ENCODE results near the gene DIDO1. TPM values are rescaled to one million over a fixed set of nuclear protein-coding genes. Genes with fewer than 3 reads are reported as not detected.

The DIDO1 gene
- total and polyA plus RNA-seq, 2 donors (not counting 1 experiment from before 2014, with no cell fraction given): 57.6 to 124 TPM

- Histone ChIP-seq H2AFZ (ENCODE audit: insufficient read depth, low read depth, low read length, poor library complexity, severe bottlenecking) (no peak overlapping the region), H3K9ac (ENCODE audit: low read length) (no peak overlapping the region), H3K79me2 (ENCODE audit: control insufficient read depth, insufficient read depth, low read length) (no peaks in the 10 kb centered on the region), H3K27me3 (replicated peaks in 1 of 4; ENCODE audit: control extremely low read depth in 1 of 4, control insufficient read depth in 3 of 4, insufficient read depth in 4 of 4, low read length in 3 of 4) (no peaks in the 10 kb centered on the region), H3K27ac (ENCODE audit: low read length in 2 of 2) (no peak overlapping the region), H3K4me2 (replicated peaks; ENCODE audit: low read depth, low read length, poor library complexity, severe bottlenecking) (no peak overlapping the region), H3K4me1 (ENCODE audit: control insufficient read depth in 2 of 2, insufficient read depth in 2 of 2, low read length in 2 of 2) (peaks cover 0 to 5% of the 10 kb centered on the region in 2 donors), H3K9me3 (ENCODE audit: control extremely low read depth in 1 of 3, control insufficient read depth in 2 of 3, insufficient read depth in 1 of 3, low read length in 2 of 3) (no peaks in the 10 kb centered on the region), H3K36me3 (replicated peaks in 1 of 2; ENCODE audit: control extremely low read depth in 1 of 2, control insufficient read depth in 1 of 2, extremely low read depth in 1 of 2, insufficient read depth in 2 of 2, low read length in 1 of 2) (peaks cover 0 to 28% of the 10 kb centered on the region in 2 experiments), H4K20me1 (ENCODE audit: control insufficient read depth, insufficient read depth, low read length, poor library complexity, severe bottlenecking) (no peaks in the 10 kb centered on the region), H3K4me3 (ENCODE audit: control extremely low read depth in 1 of 5, extremely low read depth in 1 of 5, insufficient read depth in 1 of 5, low read depth in 2 of 5, low read length in 4 of 5) (no peak overlapping the region)
- Mint-ChIP-seq H3K9me3 (ENCODE audit: insufficient read depth) (no peaks in the 10 kb centered on the region), H3K27me3 (no peaks in the 10 kb centered on the region), H3K4me1 (peaks cover 1% of the 10 kb centered on the region), H3K27ac (no peak overlapping the region), H3K4me3 (no peak overlapping the region)
- no peak for DNase-seq
- POLR2A ChIA-PET: no interaction called here
- TF ChIP-seq EZH2 (IDR thresholded peaks at IDR 0.05; ENCODE audit: borderline replicate concordance, insufficient read depth, low read depth, low read length, poor library complexity, severe bottlenecking) (no peak), CTCF (IDR thresholded peaks at IDR 0.05) (no peak)
- CTCF ChIA-PET: no interaction called here
- whole genome bisulfite sequencing (ENCODE audit: insufficient coverage): 96% methylated on average over 45 of the region's 45 CpGs
- intact Hi-C loops (cut with micrococcal nuclease): no loop called here
- no peak for ATAC-seq (ENCODE audit: low read depth)
Measured at GRCh38 chr20:62880935-62881661, 45.2 kb downstream of the DIDO1 start.

- no peaks in the 10 kb centered on the region for H3K9me3 ChIP-seq (ENCODE audit: control extremely low read depth in 1 of 3, control insufficient read depth in 2 of 3, insufficient read depth in 1 of 3, low read length in 2 of 3)
- DNase-seq (no peak), ATAC-seq (ENCODE audit: low read depth) (no peak)
- no peak overlapping the region for H3K27ac ChIP-seq (ENCODE audit: low read length in 2 of 2)
- no peak overlapping the region for H2AFZ ChIP-seq (ENCODE audit: insufficient read depth, low read depth, low read length, poor library complexity, severe bottlenecking)
- Mint-ChIP-seq H3K4me3 (no peak overlapping the region), H3K4me1 (peaks cover 1% of the 10 kb centered on the region), H3K27me3 (no peaks in the 10 kb centered on the region), H3K9me3 (ENCODE audit: insufficient read depth) (no peaks in the 10 kb centered on the region), H3K27ac (no peak overlapping the region)
- H3K9ac ChIP-seq (ENCODE audit: low read length): no peak overlapping the region
- H4K20me1 ChIP-seq (ENCODE audit: control insufficient read depth, insufficient read depth, low read length, poor library complexity, severe bottlenecking): no peaks in the 10 kb centered on the region
- no peak overlapping the region for H3K4me3 ChIP-seq (ENCODE audit: control extremely low read depth in 1 of 5, extremely low read depth in 1 of 5, insufficient read depth in 1 of 5, low read depth in 2 of 5, low read length in 4 of 5)
- peaks cover 0 to 5% of the 10 kb centered on the region in 2 donors for H3K4me1 ChIP-seq (ENCODE audit: control insufficient read depth in 2 of 2, insufficient read depth in 2 of 2, low read length in 2 of 2)
- intact Hi-C loops (cut with micrococcal nuclease): no loop called here
- 98% methylated on average over 33 of the region's 37 CpGs for WGBS (ENCODE audit: insufficient coverage)
- TF ChIP-seq EZH2 (IDR thresholded peaks at IDR 0.05; ENCODE audit: borderline replicate concordance, insufficient read depth, low read depth, low read length, poor library complexity, severe bottlenecking) (no peak), CTCF (IDR thresholded peaks at IDR 0.05) (no peak)
- ChIA-PET CTCF (no interaction called here), POLR2A (no interaction called here)
- peaks cover 0 to 23% of the 10 kb centered on the region in 2 experiments for H3K36me3 ChIP-seq (replicated peaks in 1 of 2; ENCODE audit: control extremely low read depth in 1 of 2, control insufficient read depth in 1 of 2, extremely low read depth in 1 of 2, insufficient read depth in 2 of 2, low read length in 1 of 2)
- no peak overlapping the region for H3K4me2 ChIP-seq (replicated peaks; ENCODE audit: low read depth, low read length, poor library complexity, severe bottlenecking)
- no peaks in the 10 kb centered on the region for H3K27me3 ChIP-seq (replicated peaks in 1 of 4; ENCODE audit: control extremely low read depth in 1 of 4, control insufficient read depth in 3 of 4, insufficient read depth in 4 of 4, low read length in 3 of 4)
- H3K79me2 ChIP-seq (ENCODE audit: control insufficient read depth, insufficient read depth, low read length): no peaks in the 10 kb centered on the region
Measured at GRCh38 chr20:62880147-62880934, 46.0 kb downstream of the DIDO1 start.

Measured in B cell (primary cell).